ENCODE data around the gene LCN12. TPM values are rescaled to one million over a fixed set of nuclear protein-coding genes. Genes with fewer than 3 reads are reported as not detected.

Gene LCN12
- polyA plus RNA-seq, 4 donors = 15.7 to 53.5 (median 30.7) TPM

Other genes with a start within 250 kb of the LCN12 start
- gene DIPK1B, start 239.7 kb upstream of the LCN12 start, polyA plus RNA-seq (ENCODE audit: insufficient read length in 4 of 4) = 10 to 100 TPM; 28.5 to 47.3 (median 40.1) TPM
- 1 to 10 TPM in 3 of 4 donors, under 1 TPM in 1; 0.47 to 2.0 (median 1.4) TPM for gene LCN10, start 209.3 kb upstream of the LCN12 start, polyA plus RNA-seq (ENCODE audit: insufficient read length in 4 of 4)
- gene LCN6, start 203.7 kb upstream of the LCN12 start, polyA plus RNA-seq (ENCODE audit: insufficient read length in 4 of 4) = not detected
- gene LCN8, start 194.0 kb upstream of the LCN12 start, polyA plus RNA-seq (ENCODE audit: insufficient read length in 4 of 4) = under 1 TPM in 3 of 4 donors, not detected in 1; 0.25 to 0.55 (median 0.49) TPM
- under 1 TPM; 0.07 to 0.17 (median 0.12) TPM for gene LCN15, start 187.8 kb upstream of the LCN12 start, polyA plus RNA-seq (ENCODE audit: insufficient read length in 4 of 4)
- gene TMEM141, start 160.9 kb upstream of the LCN12 start, polyA plus RNA-seq (ENCODE audit: insufficient read length in 4 of 4) = 100 to 1,000 TPM in 1 of 4 donors, 10 to 100 TPM in 3; 68.8 to 101 (median 78.3) TPM
- 1 to 10 TPM; 3.7 to 7.7 (median 5.4) TPM for gene CCDC183, start 155.9 kb upstream of the LCN12 start, polyA plus RNA-seq (ENCODE audit: insufficient read length in 4 of 4)
- 10 to 100 TPM; 55.1 to 83.6 (median 75.9) TPM for gene RABL6, start 144.3 kb upstream of the LCN12 start, polyA plus RNA-seq (ENCODE audit: insufficient read length in 4 of 4)
- gene AJM1, start 109.8 kb upstream of the LCN12 start, polyA plus RNA-seq (ENCODE audit: insufficient read length in 4 of 4) = 1 to 10 TPM in 3 of 4 donors, under 1 TPM in 1; 0.68 to 1.8 (median 1.3) TPM
- 100 to 1,000 TPM in 3 of 4 donors, 10 to 100 TPM in 1; 60.1 to 135 (median 115) TPM for gene PHPT1, start 102.9 kb upstream of the LCN12 start, polyA plus RNA-seq (ENCODE audit: insufficient read length in 4 of 4)
- gene MAMDC4, start 99.9 kb upstream of the LCN12 start, polyA plus RNA-seq (ENCODE audit: insufficient read length in 4 of 4) = 10 to 100 TPM in 2 of 4 donors, 1 to 10 TPM in 2; 3.5 to 13.4 (median 8.9) TPM
- 100 to 1,000 TPM; 342 to 455 (median 391) TPM for gene EDF1, start 86.0 kb upstream of the LCN12 start, polyA plus RNA-seq (ENCODE audit: insufficient read length in 4 of 4)
- gene TRAF2, start 65.8 kb upstream of the LCN12 start, polyA plus RNA-seq (ENCODE audit: insufficient read length in 4 of 4) = 10 to 100 TPM; 11.2 to 17.9 (median 14.8) TPM
- 10 to 100 TPM; 37.8 to 69.9 (median 60.6) TPM for gene FBXW5, start 7.5 kb upstream of the LCN12 start, polyA plus RNA-seq (ENCODE audit: insufficient read length in 4 of 4)
- gene C8G, start 7.0 kb upstream of the LCN12 start, polyA plus RNA-seq (ENCODE audit: insufficient read length in 4 of 4) = 1 to 10 TPM in 2 of 4 donors, under 1 TPM in 2; 0.51 to 1.2 (median 1.0) TPM
- gene PTGDS, start 25.2 kb downstream of the LCN12 start, polyA plus RNA-seq (ENCODE audit: insufficient read length in 4 of 4) = 10 to 100 TPM; 34.0 to 80.6 (median 34.4) TPM
- gene LCNL1, start 30.7 kb downstream of the LCN12 start, polyA plus RNA-seq (ENCODE audit: insufficient read length in 4 of 4) = under 1 TPM in 3 of 4 donors, not detected in 1; 0.08 to 0.41 (median 0.17) TPM
- 10 to 100 TPM; 22.4 to 53.2 (median 41.4) TPM for gene PAXX, start 40.1 kb downstream of the LCN12 start, polyA plus RNA-seq (ENCODE audit: insufficient read length in 4 of 4)
- 1 to 10 TPM in 1 of 4 donors, under 1 TPM in 3; 0.49 to 1.2 (median 0.74) TPM for gene CLIC3, start 44.3 kb downstream of the LCN12 start, polyA plus RNA-seq (ENCODE audit: insufficient read length in 4 of 4)
- 10 to 100 TPM; 36.4 to 60.9 (median 55.4) TPM for gene ABCA2, start 76.0 kb downstream of the LCN12 start, polyA plus RNA-seq (ENCODE audit: insufficient read length in 4 of 4)
- gene FUT7, start 79.8 kb downstream of the LCN12 start, polyA plus RNA-seq (ENCODE audit: insufficient read length in 4 of 4) = under 1 TPM in 2 of 4 donors, not detected in 2; 0.08 to 0.12 TPM
- 10 to 100 TPM; 19.8 to 46.8 (median 34.4) TPM for gene NPDC1, start 93.9 kb downstream of the LCN12 start, polyA plus RNA-seq (ENCODE audit: insufficient read length in 4 of 4)
- gene ENTPD2, start 101.8 kb downstream of the LCN12 start, polyA plus RNA-seq (ENCODE audit: insufficient read length in 4 of 4) = 1 to 10 TPM; 2.8 to 6.0 (median 5.1) TPM
- gene SAPCD2, start 118.3 kb downstream of the LCN12 start, polyA plus RNA-seq (ENCODE audit: insufficient read length in 4 of 4) = 10 to 100 TPM in 1 of 4 donors, 1 to 10 TPM in 3; 5.5 to 10.0 (median 8.6) TPM
- gene UAP1L1, start 125.2 kb downstream of the LCN12 start, polyA plus RNA-seq (ENCODE audit: insufficient read length in 4 of 4) = 1 to 10 TPM; 4.2 to 7.4 (median 5.9) TPM
- 10 to 100 TPM; 46.5 to 70.7 (median 63.1) TPM for gene MAN1B1, start 134.7 kb downstream of the LCN12 start, polyA plus RNA-seq (ENCODE audit: insufficient read length in 4 of 4)
- 10 to 100 TPM; 14.5 to 31.9 (median 25.1) TPM for gene DPP7, start 162.5 kb downstream of the LCN12 start, polyA plus RNA-seq (ENCODE audit: insufficient read length in 4 of 4)
- gene GRIN1, start 186.9 kb downstream of the LCN12 start, polyA plus RNA-seq (ENCODE audit: insufficient read length in 4 of 4) = under 1 TPM in 3 of 4 donors, not detected in 1; 0.06 to 0.60 (median 0.20) TPM
- gene LRRC26, start 217.8 kb downstream of the LCN12 start, polyA plus RNA-seq (ENCODE audit: insufficient read length in 4 of 4) = under 1 TPM in 3 of 4 donors, not detected in 1; 0.12 to 0.29 (median 0.17) TPM
- gene TMEM210, start 219.8 kb downstream of the LCN12 start, polyA plus RNA-seq (ENCODE audit: insufficient read length in 4 of 4) = under 1 TPM in 1 of 4 donors, not detected in 3; 0.16 TPM
- 10 to 100 TPM; 31.3 to 56.1 (median 44.4) TPM for gene ANAPC2, start 236.3 kb downstream of the LCN12 start, polyA plus RNA-seq (ENCODE audit: insufficient read length in 4 of 4)
- 10 to 100 TPM; 44.5 to 78.1 (median 56.9) TPM for gene SSNA1, start 236.4 kb downstream of the LCN12 start, polyA plus RNA-seq (ENCODE audit: insufficient read length in 4 of 4)
- gene TPRN, start 248.5 kb downstream of the LCN12 start, polyA plus RNA-seq (ENCODE audit: insufficient read length in 4 of 4) = 10 to 100 TPM; 12.8 to 15.4 (median 14.7) TPM